Activated naive CD4-positive, alpha-beta T cell treated with anti-CD3 and anti-CD28 coated beads, Interleukin-2, amount 50 U/mL, for 72 hours (primary cell): ENCODE data around the gene SLC9C2. TPM values are rescaled to one million over a fixed set of nuclear protein-coding genes. Genes with fewer than 3 reads are reported as not detected.
"Not testable (repeated sequence)": the region's sequence is repeated elsewhere in the genome, so short reads cannot be mapped to it uniquely, and the experiment has no call there.

ENCODE experiments used
- ATAC-seq, 2 donors: fragments of 150-1000 bp; cut with Tn5 transposase; 2 replicates each; pipeline ENCODE4 v1.10.0; 2021; ENCODE audit warnings: mild to moderate bottlenecking in 2 of 2, moderate library complexity in 2 of 2
- DNase-seq, 2 donors: peaks; one replicate each; pipeline ENCODE4 v3.0.0; 2021 to 2022; ENCODE audit warnings: low spot score in 2 of 2
- H3K27ac Mint-ChIP-seq, 2 donors: one replicate each; pipeline ENCODE4 v1.8.0; 2022; ENCODE audit warnings: mild to moderate bottlenecking in 2 of 2, mixed read lengths in 2 of 2
- H3K36me3 Mint-ChIP-seq, 2 donors: one replicate each; pipeline ENCODE4 v1.8.0; 2022; ENCODE audit warnings: mixed read lengths in 2 of 2
- H3K9me3 Mint-ChIP-seq, 2 donors: one replicate each; pipeline ENCODE4 v1.8.0; 2022; ENCODE audit warnings: mixed read lengths in 2 of 2
- total RNA-seq, 2 donors: library from RNA; stranded (reverse); gene quantifications; one replicate each; pipeline ENCODE4 v1.2.3, GENCODE V29; 2022

SLC9C2 gene, protein sequence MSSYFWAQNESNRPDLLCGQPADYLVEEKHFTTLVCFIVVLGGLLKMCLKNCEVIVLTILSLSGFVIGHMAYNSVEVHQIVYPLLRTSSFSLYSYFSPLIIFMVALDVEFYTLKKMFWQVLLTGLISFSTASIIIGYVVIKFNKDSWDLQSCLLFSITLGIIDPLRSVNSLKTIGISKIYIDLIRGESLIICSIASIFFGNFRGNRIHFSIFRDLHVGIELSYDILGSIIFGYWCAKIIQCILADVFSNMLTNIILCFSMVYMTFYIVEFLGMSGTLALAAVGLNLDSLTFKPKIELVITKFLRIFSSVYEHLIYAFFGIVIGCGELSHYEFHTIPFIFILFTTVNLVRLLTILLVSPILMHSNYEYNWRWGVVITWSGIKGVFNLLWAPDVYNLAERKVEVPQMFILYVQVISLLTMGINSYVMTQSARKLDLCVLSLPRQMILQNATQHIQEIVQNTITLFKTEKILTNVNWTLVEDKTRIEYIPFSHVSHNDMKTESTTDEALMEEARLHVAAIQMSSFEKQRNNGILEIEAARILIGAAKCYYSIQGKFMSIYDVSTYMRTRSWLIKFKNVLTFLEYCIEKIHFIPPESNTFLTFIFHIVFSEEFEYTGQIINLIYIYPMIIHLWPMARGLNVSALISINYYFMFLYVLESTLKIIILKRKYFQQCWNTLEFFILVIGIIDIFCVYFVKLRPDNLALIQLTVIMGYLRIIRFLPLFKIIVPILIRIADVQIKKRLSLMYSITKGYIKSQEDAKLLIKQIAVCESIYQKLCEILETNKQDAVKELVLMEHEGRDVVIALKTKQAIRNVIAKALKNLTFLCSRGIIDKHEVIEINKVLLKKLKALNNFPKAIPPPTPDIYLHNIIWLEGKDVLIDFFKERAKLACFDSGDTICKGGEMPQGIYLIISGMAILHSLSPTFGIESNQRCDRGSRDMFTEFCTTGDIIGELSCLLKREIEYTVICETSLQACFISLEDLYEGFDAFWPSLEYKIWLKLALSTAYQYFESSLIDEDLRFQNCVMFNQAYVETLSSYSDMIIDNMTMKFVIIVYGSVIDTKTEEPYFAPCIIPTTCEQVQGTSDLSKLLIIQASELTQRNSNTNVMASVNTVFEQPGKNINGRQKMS
- not detected for total RNA-seq

DNA sequence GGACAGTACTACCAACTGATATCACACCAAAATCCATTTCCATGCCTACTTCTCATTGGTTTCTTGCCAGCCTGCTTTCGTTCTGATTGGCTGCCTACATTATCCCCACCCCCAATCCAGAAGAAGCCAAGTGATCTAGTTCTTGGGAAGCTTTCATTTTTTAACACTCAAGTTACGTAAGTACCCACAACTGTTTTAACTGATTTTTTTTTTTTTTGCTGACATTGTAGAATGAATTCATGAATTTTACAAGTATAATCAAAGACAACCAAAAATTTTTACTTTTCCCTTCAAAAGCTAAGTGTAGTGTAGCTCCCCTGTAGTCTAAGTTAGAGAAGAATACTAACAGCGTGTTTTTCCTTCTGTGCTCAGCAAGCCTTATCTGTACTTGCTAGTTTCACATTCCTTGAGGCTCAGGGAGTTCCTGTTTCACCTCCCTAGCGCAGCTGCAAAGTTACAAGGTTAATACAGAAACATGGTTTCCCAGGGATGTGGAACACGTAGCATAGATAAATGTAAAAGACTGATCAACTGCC lies at the start of gene SLC9C2:
SLC9C2 (minus strand) TSS at position 17 of the 536 bp plus-strand sequence. CDS start 1,296 bp downstream, outside the sequence.
- Mint-ChIP-seq H3K36me3 (no peaks in the 10 kb centered on the region), H3K27ac (no peak within 1 kb of the TSS), H3K9me3 (no peaks in the 10 kb centered on the region)
- no peak for ATAC-seq
- DNase-seq: no peak

DNA sequence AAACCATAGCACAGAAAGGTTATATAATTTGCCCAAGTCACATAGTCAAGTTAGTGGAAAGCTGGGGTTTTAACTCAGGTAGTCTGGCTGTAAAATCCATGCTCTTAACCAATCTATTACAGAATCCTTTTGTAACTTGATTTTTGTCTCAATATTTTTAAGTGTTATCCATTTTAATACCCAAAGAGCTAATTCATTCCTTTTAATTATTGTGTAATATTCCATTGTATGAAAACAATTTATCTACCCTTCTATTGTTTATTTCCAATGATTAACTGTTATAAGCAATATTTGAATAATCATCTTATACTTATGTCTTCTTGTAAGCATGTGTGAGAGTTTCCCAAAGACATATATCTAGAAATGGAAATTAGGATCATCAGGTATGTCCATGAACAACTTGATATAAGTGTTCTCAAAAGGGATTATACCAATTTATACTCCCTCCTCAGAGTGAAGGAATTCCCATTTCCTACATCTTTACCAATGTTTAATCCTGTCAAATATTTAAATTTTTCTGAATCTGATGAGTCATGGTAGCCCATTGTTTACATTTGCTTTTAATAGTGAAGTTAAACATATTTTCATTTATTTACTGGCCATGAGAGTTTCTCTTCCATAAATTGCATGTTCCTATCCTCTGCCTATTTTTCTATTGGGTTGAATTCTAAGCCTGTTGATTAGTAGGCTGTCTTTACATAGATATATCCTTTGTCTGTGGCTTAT lies 46.2 kb upstream of the SLC9C2 start:
- DNase-seq (no peak), ATAC-seq (no peak)
- H3K27ac Mint-ChIP-seq: no peak overlapping the region
- peaks cover 0 to 5% of the 10 kb centered on the region in 2 donors for H3K36me3 Mint-ChIP-seq
- peaks cover 0 to 4% of the 10 kb centered on the region in 2 donors for H3K9me3 Mint-ChIP-seq

DNA sequence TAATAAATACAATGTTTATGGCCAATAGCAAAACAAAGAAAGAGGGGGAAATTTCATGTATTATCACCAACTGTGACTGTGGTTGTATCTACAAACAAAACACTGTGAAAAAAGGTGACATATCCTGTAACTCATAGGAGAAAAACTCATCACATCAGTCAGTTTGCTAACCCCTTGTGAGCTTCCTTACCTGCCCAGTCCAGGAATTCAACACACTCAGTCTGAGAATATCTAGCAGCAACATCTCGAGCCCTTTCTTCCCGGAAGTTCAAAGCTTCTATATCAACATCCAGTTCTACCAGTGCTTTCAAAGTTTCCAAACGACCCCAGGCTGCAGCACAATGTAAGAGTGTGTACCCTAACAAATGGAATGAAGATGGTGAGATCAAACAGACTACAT lies 43.8 kb upstream of the SLC9C2 start:
- no peak overlapping the region for H3K27ac Mint-ChIP-seq
- DNase-seq (no peak), ATAC-seq (no peak)
- peaks cover 0 to 3% of the 10 kb centered on the region in 2 donors for H3K9me3 Mint-ChIP-seq
- peaks cover 0 to 5% of the 10 kb centered on the region in 2 donors for H3K36me3 Mint-ChIP-seq

DNA sequence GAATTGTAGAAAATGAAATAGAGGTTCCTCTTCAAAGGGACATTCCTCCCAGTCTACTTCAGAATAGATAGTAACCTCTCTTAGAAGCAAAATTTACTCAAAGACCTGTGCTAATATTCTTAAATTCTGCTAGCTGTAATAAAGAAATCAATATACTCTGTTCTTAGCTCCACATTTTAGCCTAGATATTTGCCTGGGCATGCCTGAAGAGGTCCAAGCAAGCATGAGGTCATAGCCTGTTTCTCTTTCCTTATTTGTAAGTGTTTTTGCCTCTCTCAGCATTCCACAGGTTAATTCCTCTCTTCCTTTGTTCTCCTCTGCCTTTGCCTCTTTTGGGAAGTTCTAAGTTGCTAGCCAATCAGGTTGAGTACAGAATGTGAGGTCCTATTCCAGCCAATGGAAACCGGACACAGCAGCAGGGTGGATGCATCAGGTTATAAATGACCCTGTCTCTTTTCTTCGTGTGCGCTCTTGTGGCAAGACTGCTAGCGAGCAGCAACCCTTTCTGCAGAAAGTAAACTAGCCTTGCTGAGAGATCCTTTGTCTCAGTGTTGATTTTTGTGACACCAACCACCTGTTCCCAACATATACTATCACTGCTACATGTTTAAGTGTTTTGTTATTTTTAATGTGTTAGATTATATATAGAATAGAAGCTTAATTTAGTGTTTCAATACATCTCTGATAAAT lies 39.7 kb upstream of the SLC9C2 start:
- peak overlapping the region in 1 of 2 donors; percentile 85 for H3K27ac Mint-ChIP-seq
- not testable (repeated sequence) for ATAC-seq, DNase-seq, H3K36me3 Mint-ChIP-seq, H3K9me3 Mint-ChIP-seq

DNA sequence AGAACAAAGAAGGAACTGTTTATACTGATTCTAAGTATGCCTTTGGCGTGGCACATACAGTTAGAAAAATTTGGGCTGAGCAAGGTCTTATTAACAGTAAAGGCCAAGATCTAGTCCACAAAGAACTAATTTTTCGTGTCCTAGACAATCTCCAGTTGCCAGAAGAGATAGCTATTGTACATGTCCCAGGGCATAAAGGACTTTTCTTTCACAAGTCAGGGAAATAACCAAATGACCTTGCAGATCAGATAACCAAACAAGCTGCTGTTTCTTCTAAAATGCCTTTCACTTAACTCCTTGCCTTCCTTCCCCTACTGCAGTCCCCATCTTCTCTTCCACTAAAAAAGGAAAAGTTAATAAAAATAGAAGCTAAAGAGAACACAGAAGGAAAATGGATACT lies 36.2 kb upstream of the SLC9C2 start:
- DNase-seq: no peak
- Mint-ChIP-seq H3K36me3 (peaks cover 8 to 12% of the 10 kb centered on the region in 2 donors), H3K9me3 (peaks cover 11 to 12% of the 10 kb centered on the region in 2 donors), H3K27ac (peak overlapping the region in 1 of 2 donors; percentile 12)
- no peak for ATAC-seq

DNA sequence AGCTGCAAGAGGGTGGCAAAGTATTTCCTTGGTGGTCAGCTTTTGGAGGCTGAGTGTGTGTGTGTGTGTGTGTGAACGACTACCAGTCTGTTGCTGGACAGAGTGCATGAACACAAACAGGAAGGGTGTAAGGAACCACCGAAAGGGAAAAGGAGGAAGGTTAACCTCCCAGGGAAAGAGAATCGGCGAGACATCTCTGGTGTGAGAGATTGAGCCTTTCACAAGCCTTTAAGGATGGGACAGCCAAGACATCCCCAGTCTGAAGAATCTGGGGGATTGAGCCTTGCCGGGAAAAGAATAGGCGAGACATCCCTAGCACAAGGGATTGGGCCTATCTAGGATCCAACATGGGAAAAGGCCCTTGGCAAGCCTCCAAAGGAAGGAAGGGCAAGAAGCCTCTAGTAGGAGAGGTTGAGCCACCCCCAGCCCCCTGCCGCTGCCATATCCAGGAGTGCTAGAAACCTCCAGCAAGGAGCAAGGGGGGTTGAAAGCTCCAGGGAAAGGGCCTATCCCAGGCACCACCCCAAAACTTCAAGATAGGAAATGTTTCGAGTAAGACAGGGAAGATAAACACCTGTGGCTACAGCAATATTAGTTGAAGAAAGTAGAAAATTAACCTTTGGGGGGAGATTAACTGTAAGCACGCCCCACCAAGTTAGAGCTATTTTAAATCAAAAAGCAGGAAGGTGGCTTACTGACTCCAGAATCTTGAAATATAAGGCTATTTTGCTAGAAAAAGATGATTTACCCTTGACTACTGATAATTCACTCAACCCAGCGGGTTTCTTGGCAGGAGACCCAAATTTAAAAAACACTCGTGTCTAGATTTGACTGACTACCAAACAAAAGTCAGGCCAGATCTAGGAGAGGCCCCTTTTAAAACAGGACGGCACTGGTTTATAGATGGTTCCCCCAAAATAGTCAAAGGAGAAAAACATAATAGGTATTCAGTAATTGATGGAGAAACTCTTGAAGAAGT lies 35.5 kb upstream of the SLC9C2 start:
- Mint-ChIP-seq H3K27ac (peak overlapping the region in 1 of 2 donors; percentile 70), H3K9me3 (peaks cover 11 to 12% of the 10 kb centered on the region in 2 donors), H3K36me3 (peaks cover 8 to 12% of the 10 kb centered on the region in 2 donors)
- no peak for ATAC-seq
- DNase-seq: no peak

DNA sequence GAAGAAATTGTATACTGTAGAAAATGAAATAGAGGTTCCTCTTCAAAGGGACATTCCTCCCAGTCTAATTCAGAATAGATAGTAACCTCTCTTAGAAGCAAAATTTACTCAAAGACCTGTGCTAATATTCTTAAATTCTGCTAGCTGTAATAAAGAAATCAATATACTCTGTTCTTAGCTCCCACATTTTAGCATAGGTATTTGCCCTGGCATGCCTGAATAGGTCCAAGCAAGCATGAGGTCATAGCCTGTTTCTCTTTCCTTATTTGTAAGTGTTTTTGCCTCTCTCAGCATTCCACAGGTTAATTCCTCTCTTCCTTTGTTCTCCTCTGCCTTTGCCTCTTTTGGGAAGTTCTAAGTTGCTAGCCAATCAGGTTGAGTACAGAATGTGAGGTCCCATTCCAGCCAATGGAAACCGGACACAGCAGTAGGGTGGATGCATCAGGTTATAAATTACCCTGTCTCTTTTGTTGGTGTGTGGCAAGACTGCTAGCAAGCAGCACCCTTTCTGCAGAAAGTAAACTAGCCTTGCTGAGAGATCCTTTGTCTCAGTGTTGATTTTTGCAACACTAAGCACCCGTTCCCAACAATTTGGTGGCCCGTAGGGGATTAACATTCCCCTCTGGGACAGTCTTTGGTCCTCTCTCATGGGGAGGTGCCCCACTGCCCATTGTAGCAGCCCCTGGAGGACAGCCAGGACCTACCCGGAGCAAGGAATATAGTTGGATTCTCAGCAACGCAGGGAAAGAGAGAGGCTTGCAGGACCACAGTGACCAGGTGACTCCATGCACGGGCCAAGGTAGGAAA lies 34.6 kb upstream of the SLC9C2 start:
- not testable (repeated sequence) for DNase-seq, ATAC-seq, H3K36me3 Mint-ChIP-seq
- Mint-ChIP-seq H3K9me3 (peaks cover 8 to 12% of the 10 kb centered on the region in 2 donors), H3K27ac (peak overlapping the region in 1 of 2 donors; percentile 70)

DNA sequence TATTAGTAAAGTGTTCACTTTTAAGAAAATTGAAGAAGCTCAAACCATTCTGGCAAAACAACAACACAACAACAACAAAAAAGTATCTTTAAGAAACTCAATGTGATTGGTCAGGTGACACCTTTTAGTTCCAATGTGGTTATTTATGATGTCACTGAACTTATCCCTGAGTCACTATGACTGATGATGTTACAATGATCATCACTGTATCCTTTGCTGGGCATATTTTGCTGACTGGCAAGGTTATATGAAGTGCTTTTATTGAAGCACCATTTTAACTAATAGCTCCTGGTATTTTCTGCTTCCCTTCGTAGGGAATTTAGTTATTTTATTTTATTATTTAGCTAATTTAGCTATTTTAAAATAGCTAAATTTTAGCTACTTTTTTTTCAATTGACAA lies 32.2 kb upstream of the SLC9C2 start, which contains the start of gene TEX50:
TEX50 (plus strand) TSS at position 223 of the 400 bp plus-strand sequence. CDS start 184 bp downstream, outside the sequence.
- Mint-ChIP-seq H3K9me3 (peaks cover 8 to 12% of the 10 kb centered on the region in 2 donors), H3K36me3 (peaks cover 7 to 8% of the 10 kb centered on the region in 2 donors), H3K27ac (no peak within 1 kb of the TSS)
- ATAC-seq (no peak), DNase-seq (no peak)

DNA sequence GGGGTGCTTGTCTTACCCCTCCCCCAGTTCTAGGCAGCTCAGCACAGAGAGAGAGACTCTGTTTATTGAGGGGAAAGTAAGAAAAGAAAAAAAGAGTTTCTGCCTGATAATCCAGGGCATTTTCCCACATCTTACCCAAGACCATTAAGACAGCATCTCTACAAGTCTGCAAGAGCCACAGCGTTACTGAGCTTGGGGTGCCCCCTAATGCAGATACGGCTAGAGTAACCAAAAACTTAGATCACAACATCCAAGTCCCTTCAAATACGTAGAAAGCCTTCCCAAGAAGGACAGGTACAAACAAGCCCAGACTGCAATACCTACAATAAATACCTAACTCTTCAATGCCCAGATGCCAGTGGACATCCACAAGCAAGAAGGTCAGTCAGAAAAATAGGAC lies 26.0 kb upstream of the SLC9C2 start:
- DNase-seq: no peak
- Mint-ChIP-seq H3K36me3 (no peaks in the 10 kb centered on the region), H3K27ac (no peak overlapping the region), H3K9me3 (no peaks in the 10 kb centered on the region)
- no peak for ATAC-seq

DNA sequence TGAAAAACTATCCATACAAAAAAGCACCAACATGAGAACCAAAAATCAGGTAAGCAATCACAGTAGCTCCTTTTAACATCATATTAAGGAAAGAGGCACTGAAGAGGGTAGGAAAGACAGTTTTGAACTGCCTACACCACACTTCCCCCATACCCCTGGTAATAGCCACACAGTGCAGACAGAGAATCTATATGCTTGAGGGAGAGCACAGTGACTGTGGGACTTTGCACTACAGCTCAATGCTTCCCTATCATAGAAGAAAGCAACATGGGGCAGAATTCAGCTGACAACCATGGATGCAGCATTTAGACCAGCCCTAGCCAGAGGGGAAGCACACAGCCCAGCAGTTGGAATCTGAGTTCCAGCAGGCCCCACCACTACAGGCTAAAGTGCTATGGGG lies 24.4 kb upstream of the SLC9C2 start:
- H3K27ac Mint-ChIP-seq: no peak overlapping the region
- no peak for DNase-seq
- no peak for ATAC-seq
- peaks cover 0 to 6% of the 10 kb centered on the region in 2 donors for H3K36me3 Mint-ChIP-seq
- H3K9me3 Mint-ChIP-seq: peaks cover 5 to 6% of the 10 kb centered on the region in 2 donors

DNA sequence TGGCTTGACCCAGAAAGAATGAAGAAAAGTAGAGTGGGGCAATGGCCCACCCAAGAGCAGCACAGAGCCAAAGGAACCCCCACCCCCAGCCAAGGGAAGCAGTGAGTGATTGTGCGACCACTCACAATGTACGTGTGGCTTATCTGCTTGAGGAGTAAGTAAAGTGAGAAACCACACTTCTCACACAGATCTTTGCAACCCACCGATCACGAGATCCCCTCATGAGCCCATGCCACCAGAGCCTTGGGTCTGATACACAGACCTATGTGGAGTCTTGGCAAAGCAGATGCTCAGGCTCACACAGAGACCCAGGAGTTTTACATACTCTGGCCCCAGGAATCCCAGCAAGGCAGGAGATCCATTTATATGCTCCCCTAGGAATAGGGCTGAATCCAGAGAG lies 14.0 kb upstream of the SLC9C2 start:
- Mint-ChIP-seq H3K27ac (no peak overlapping the region), H3K36me3 (peaks cover 37 to 41% of the 10 kb centered on the region in 2 donors), H3K9me3 (peaks cover 28 to 30% of the 10 kb centered on the region in 2 donors)
- ATAC-seq (no peak), DNase-seq (no peak)

DNA sequence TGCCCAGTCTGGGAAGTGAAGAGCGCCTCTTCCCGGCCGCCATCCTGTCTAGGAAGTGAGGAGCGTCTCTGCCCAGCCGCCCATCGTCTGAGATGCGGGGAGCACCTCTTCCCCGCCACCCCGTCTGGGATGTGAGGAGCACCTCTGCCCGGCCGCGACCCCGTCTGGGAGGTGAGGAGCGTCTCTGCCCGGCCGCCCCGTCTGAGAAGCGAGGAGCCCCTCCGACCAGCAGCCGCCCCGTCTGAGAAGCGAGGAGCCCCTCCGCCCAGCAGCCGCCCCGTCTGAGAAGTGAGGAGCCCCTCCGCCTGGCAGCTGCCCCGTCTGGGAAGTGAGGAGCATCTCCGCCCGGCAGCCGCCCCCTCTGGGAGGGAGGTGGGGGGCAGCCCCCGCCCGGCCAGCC lies 10.2 kb upstream of the SLC9C2 start:
- not testable (repeated sequence) for ATAC-seq, H3K9me3 Mint-ChIP-seq, DNase-seq, H3K27ac Mint-ChIP-seq
- peaks cover 12 to 18% of the 10 kb centered on the region in 2 donors for H3K36me3 Mint-ChIP-seq

DNA sequence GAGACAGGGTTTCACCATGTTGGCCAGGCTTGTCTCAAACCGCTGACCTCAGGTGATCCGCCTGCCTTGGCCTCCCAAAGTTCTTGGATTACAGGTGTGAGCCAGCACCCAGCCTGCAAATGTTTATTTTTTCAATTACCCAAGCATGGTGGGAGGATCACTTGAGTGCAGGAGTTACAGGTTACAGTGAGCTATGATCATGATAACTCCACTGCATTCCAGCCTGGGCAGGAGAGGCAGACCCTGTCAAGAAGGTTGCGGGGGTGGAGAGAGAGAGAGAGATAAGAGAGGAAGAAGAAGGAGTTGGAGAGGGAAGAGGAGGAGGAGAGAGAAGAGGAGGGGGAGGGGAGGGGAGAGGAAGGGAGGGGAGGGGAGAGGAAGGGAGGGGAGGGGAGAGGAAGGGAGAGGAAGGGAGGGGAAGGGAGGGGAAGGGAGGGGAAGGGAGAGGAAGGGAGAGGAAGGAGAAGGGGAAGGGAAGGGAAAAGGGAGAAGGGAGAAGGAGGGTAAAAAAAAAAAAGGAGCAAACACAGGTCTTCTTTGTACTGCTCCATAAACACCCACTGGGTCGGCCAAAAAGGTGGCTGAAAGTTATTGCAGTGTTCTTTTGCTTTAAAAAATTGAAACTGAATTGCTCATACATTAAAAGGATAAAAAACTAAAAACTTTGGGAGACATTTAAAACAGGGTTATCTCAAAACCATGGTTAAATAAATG lies 5.8 kb upstream of the SLC9C2 start:
- no peak for ATAC-seq
- peaks cover 5 to 7% of the 10 kb centered on the region in 2 donors for H3K36me3 Mint-ChIP-seq
- DNase-seq: no peak
- no peak overlapping the region for H3K27ac Mint-ChIP-seq
- peaks cover 4% of the 10 kb centered on the region in 2 donors for H3K9me3 Mint-ChIP-seq
